ENCODE data around the gene ID4.

Gene ID4

DNA sequence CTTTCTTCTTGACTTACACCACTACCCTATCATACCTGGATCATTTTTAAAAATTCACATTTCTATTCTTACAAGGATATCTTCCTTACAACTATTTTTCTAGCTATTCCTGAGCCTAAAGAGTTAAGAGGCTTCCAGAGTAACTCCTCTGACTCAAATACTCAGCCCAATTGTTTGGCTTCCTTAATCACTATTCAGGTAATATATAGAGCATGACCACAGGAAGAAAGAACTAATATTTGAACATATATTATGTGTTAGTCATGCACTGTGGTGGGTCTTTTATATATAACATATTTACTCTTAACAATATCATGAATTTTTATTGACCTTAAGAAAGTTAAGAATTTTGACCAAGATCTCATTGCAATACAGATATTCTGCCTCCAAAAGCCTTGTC is 42.0 kb upstream of the ID4 start:
- Histone ChIP-seq H3K36me3 (ENCODE audit: control insufficient read depth, insufficient read depth, low read length) (no peaks in the 10 kb centered on the region), H3K4me2 (ENCODE audit: low read length) (no peak overlapping the region), H3K27me3 (ENCODE audit: control insufficient read depth, insufficient read depth, low read length) (no peaks in the 10 kb centered on the region), H3K9ac (no peak overlapping the region), H3K4me3 (ENCODE audit: low read depth, low read length) (no peak overlapping the region), H3K9me3 (ENCODE audit: control insufficient read depth, low read length) (no peaks in the 10 kb centered on the region), H3K79me2 (no peaks in the 10 kb centered on the region), H3K27ac (no peak overlapping the region), H3K4me1 (no peaks in the 10 kb centered on the region), H2AFZ (no peak overlapping the region)
- TF ChIP-seq, protein P1, sequence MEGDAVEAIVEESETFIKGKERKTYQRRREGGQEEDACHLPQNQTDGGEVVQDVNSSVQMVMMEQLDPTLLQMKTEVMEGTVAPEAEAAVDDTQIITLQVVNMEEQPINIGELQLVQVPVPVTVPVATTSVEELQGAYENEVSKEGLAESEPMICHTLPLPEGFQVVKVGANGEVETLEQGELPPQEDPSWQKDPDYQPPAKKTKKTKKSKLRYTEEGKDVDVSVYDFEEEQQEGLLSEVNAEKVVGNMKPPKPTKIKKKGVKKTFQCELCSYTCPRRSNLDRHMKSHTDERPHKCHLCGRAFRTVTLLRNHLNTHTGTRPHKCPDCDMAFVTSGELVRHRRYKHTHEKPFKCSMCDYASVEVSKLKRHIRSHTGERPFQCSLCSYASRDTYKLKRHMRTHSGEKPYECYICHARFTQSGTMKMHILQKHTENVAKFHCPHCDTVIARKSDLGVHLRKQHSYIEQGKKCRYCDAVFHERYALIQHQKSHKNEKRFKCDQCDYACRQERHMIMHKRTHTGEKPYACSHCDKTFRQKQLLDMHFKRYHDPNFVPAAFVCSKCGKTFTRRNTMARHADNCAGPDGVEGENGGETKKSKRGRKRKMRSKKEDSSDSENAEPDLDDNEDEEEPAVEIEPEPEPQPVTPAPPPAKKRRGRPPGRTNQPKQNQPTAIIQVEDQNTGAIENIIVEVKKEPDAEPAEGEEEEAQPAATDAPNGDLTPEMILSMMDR (IDR thresholded peaks at IDR 0.05) = no peak

DNA sequence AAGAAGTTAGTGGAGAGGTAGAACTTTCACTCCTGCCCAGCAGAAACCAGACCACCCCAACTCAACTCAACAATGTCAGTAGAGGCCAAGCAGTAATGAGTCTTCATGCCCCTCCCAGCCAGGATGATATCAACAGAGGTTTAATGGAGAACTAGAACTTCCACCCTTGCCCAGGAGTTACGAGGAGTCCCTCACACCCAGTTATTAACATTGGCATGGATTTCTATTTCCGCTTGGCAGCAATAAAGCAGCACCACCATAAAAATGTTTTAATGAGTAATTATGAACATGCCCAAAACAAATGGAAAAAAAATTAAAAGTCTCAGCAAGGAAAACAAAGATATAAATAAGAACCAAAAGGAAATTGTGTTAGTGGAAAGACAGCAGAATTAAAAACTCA is 40.7 kb upstream of the ID4 start:
- Histone ChIP-seq H2AFZ (no peak overlapping the region), H3K36me3 (ENCODE audit: control insufficient read depth, insufficient read depth, low read length) (no peaks in the 10 kb centered on the region), H3K4me1 (no peaks in the 10 kb centered on the region), H3K79me2 (no peaks in the 10 kb centered on the region), H3K4me3 (ENCODE audit: low read depth, low read length) (no peak overlapping the region), H3K27ac (no peak overlapping the region), H3K27me3 (ENCODE audit: control insufficient read depth, insufficient read depth, low read length) (no peaks in the 10 kb centered on the region), H3K4me2 (ENCODE audit: low read length) (no peak overlapping the region), H3K9ac (no peak overlapping the region), H3K9me3 (ENCODE audit: control insufficient read depth, low read length) (no peaks in the 10 kb centered on the region)
- TF ChIP-seq, protein P1 (IDR thresholded peaks at IDR 0.05) = no peak

DNA sequence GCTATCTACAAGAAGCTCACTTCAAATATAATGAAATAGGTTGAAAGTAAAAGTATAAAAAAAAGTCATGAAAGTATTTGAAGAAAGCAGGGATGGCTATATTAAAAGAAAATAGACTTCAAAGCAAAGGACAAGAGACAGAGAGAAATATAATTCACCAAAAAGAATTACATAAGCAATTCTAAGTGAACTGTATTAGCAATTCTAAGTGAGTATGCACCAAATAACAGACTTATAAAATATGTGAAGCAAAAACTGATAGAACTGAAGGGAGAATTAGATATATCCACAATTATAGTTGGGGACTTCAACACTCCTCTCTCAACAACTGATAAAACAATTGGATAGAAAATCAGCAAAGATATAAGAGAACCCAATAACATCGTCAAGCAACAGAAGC is 38.8 kb upstream of the ID4 start:
- Histone ChIP-seq H3K79me2 (no peaks in the 10 kb centered on the region), H3K27me3 (ENCODE audit: control insufficient read depth, insufficient read depth, low read length) (no peaks in the 10 kb centered on the region), H3K9me3 (ENCODE audit: control insufficient read depth, low read length) (no peaks in the 10 kb centered on the region), H3K36me3 (ENCODE audit: control insufficient read depth, insufficient read depth, low read length) (no peaks in the 10 kb centered on the region), H3K4me2 (ENCODE audit: low read length) (no peak overlapping the region), H3K4me3 (ENCODE audit: low read depth, low read length) (no peak overlapping the region), H3K27ac (no peak overlapping the region), H3K9ac (no peak overlapping the region), H2AFZ (no peak overlapping the region), H3K4me1 (no peaks in the 10 kb centered on the region)
- TF ChIP-seq, protein P1 (IDR thresholded peaks at IDR 0.05) = no peak

DNA sequence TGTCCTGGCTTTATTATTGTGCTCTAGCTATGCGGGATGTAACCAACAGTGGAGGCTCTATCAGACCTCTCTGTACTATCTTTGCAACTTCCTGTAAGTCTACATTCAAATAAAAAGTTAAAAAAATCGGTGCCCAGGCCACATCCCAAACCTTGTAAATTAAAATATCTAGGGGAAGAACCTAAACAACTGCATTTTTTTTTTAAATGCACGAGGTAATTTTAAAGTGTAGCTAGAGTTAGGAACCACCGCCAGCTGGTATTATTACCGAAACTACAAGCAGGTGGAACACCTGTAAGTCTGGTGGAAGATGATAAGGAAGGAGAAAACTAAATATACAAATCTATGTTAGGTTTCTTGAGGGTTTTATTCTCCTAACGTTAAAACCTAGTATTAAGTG is 34.5 kb upstream of the ID4 start:
- H3K4me1 ChIP-seq = peaks cover 3% of the 10 kb centered on the region
- H3K27ac ChIP-seq = no peak overlapping the region
- TF ChIP-seq, protein P1 (IDR thresholded peaks at IDR 0.05) = no peak
- no peaks in the 10 kb centered on the region for H3K27me3 ChIP-seq (ENCODE audit: control insufficient read depth, insufficient read depth, low read length)
- H3K9me3 ChIP-seq (ENCODE audit: control insufficient read depth, low read length) = no peaks in the 10 kb centered on the region
- H3K36me3 ChIP-seq (ENCODE audit: control insufficient read depth, insufficient read depth, low read length) = no peaks in the 10 kb centered on the region
- no peak overlapping the region for H3K4me2 ChIP-seq (ENCODE audit: low read length)
- H2AFZ ChIP-seq = no peak overlapping the region
- no peaks in the 10 kb centered on the region for H3K79me2 ChIP-seq
- H3K4me3 ChIP-seq (ENCODE audit: low read depth, low read length) = no peak overlapping the region
- H3K9ac ChIP-seq = no peak overlapping the region

DNA sequence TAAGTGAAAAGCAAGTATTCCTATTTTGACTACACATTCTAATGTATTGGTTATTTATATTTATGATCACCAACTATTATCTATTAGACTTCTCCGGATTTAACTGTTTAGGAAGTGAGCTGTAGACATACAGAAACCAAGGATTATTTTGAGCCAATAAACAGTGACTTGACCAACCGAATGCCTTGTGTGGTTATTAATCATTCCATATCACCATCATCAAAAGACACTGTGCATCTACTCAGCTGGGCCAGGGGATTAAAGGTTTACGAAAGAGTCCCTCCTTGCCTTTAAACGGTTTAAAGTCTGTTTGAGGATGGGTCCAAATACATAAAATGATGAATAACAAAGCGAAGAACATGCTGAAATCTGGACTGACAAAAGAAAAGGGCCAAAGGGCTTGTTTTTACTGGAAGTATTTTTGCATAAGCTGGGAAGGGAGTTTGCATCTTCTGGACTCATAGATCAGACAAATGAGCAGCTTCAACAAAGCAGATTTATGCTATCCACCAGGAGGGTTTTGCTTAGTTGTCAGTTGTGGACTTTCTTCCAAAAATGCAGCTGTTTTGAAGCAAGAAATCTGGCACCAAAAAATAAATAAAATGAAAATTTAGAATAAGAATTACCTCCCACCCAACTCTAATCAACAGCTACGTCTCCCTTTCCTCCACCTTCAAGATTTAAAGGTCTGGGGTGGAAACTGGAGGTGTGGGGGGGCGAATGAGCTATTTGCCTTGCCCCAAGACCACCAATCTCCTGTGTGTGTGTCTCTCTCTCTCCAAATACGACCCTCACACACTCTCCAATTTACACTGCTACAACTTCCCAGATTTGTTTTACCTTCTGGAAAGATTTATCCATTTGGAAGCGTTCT is 33.6 kb upstream of the ID4 start:
- H3K79me2 ChIP-seq = no peaks in the 10 kb centered on the region
- peak overlapping the region; percentile 78 for H3K4me2 ChIP-seq (ENCODE audit: low read length)
- H3K27me3 ChIP-seq (ENCODE audit: control insufficient read depth, insufficient read depth, low read length) = no peaks in the 10 kb centered on the region
- TF ChIP-seq, protein P1 (IDR thresholded peaks at IDR 0.05) = no peak
- no peak overlapping the region for H3K27ac ChIP-seq
- H3K9ac ChIP-seq = no peak overlapping the region
- H3K4me3 ChIP-seq (ENCODE audit: low read depth, low read length) = peak overlapping the region; percentile 63
- H3K9me3 ChIP-seq (ENCODE audit: control insufficient read depth, low read length) = no peaks in the 10 kb centered on the region
- peak overlapping the region; percentile 92 for H2AFZ ChIP-seq
- peaks cover 3% of the 10 kb centered on the region for H3K4me1 ChIP-seq
- H3K36me3 ChIP-seq (ENCODE audit: control insufficient read depth, insufficient read depth, low read length) = no peaks in the 10 kb centered on the region

Measured in parathyroid adenoma (tissue), 2 donors.